ENCODE measurements around the gene ELMO3. TPM values are rescaled to one million over a fixed set of nuclear protein-coding genes. Genes with fewer than 3 reads are reported as not detected.

Gene ELMO3
- total RNA-seq, 4 donors from 2014 or later = 1.9 to 4.2 (median 3.1) TPM

DNA sequence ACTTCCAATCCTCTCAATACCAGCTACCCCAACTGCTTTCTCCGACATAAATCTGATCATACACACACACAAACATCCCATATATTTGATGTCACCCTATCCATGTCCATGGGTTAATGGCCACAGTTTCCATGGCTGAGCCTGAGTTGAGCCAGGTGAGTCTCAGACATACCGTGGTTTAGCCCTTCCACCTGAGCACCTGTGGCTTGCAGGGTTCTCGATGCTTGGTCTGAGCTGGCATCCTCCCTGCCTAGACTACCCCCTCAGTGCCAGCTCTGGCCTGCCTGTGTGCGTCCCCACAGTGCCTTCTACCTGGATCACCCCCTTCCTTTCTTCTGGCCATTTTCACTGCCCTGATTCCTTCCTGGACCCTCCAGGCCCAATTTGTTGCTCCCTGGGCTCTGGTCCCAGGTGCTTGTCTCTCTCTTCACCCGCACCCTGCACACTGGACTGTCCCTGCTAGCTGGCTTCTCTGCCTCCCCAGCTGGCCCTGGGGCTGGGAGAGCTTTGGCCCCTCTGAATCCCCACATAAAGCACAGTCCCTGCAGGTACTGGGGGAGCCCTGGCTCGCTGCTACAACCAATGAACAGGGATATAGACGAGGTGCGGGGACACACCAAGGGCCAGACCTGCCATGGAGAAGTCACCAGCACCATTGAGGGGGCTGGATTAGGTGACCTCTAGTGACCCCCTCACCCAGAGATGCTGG, 7.4 kb downstream of the ELMO3 start:
- ATAC-seq (ENCODE audit: low FRiP score) (no peak), DNase-seq (ENCODE audit: low spot score) (no peak)
- TF ChIP-seq CTCF (IDR thresholded peaks at IDR 0.05) = no peak

DNA sequence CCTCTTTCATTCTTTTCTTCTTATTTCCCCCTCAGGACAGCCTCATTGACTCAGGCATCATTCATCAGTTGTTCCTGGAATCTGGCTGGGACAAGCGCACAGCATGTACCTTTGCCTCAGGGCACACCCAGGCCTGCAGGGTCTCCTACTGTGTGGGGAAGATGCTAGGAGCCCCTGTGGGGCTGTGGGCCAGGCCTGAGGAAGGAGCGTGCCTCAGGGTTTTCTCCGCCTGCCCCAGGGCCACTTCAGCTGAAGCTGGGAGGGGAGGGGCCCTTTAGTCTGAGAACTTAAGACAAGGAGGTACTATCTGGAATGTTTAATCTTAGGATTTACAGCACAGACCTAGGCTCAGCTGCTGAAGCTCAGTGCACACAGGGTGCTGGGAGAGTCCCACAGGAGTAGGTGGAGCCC, 7.9 kb downstream of the ELMO3 start:
- no peak for TF ChIP-seq CTCF (IDR thresholded peaks at IDR 0.05)
- ATAC-seq (ENCODE audit: low FRiP score) = no peak

DNA sequence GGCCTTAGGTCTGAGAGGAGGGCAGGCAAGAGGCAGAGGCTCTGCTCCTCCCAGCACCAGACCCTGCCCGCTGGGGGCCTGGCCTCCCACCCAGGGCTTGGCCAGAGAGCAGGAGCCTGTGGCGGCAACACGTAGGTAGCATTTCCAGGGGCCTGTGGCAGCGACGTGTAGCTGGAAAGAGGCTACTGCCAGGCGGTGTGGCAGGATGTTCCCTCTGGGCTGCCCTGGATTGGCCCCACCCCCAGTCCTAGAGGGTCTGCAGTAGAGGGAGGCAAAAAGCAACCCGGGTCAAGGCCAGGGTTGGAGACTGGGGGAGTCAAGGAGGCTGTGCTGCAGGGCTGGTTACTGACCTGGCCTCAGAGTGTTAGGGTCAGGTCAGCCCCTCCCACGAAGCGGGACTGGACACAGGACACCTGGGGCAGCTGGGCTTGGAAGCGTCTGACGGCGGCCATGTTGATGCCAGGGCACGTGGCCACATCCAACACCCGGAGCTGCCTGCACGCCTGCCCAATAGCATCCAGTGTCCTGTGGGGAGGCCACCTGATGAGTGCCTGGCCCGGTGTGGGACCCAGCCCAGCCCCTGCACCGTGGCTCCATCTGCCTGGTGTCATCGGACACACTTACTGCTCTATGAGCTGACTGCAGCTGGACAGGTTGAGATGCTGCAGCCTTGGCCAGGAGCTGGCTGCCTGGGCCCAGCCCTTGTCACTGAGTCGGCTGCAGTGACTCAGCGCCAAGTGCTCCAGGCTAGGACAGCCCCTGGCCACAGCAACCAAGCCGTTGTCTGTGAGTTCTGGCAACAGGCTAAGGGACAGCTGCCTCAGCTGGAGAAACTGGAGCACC, 8.5 kb downstream of the ELMO3 start:
- no peak for TF ChIP-seq CTCF (IDR thresholded peaks at IDR 0.05)
- ATAC-seq (ENCODE audit: low FRiP score) (no peak), DNase-seq (ENCODE audit: low spot score) (no peak)

More for the DNA sequence above, 7.9 kb downstream of the ELMO3 start:
- no peak for DNase-seq (ENCODE audit: low spot score)

DNA sequence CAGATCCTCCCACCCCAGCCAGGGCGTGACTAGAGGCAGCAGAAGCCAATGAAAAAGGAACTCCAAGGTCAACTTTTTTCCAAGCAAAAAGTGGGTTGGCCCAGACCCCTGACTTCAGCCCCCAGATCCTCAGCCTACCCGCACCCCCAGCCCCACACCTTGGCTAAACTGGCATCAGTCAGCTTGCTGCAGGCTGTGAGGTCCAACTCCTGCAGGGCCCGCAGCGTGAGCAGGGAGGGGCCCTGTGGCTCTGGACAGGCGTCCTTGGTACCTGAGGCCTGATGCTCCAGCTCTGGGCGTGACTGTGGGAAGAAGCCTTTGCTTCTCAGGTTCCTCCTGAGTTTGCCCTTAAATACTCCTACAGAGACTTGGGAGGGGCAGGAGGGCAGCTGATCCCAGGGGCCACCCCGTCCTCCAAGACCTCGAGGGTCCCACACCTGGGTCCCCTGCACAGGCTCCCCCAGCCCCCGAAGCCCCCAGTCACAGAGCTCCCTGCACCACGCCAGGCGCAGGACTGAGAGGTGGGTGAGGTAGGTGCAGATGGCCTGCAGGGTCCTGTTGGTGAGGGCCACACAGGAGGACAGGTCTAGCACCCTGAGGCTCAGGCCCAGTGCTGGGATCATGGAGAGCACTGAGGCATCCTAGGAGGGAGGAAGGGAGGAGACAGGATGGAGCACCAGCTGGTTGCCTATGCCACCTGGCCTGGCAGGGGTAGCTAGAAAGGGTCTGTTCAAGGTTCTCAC, 9.4 kb downstream of the ELMO3 start:
- no peak for DNase-seq (ENCODE audit: low spot score)
- ATAC-seq (ENCODE audit: low FRiP score) = no peak
- no peak for TF ChIP-seq CTCF (IDR thresholded peaks at IDR 0.05)

- no peak for ATAC-seq (ENCODE audit: low FRiP score)
Measured at GRCh38 chr16:67209565-67209964, 10.6 kb downstream of the ELMO3 start.

More at GRCh38 chr16:67209565-67209964, 10.6 kb downstream of the ELMO3 start:
- no peak for DNase-seq (ENCODE audit: low spot score)
- no peak for TF ChIP-seq CTCF (IDR thresholded peaks at IDR 0.05)

Data from omental fat pad (tissue), 4 donors.